AG20443 (cell line): Measurements from ENCODE around the gene PLOD3.

Experiments
- DNase-seq: peaks from one replicate; pipeline ENCODE4 v3.0.0; 2012; ENCODE audit warnings: low spot score, mixed read lengths

The PLOD3 gene

GRCh38 chr7:101239191-101239950 is 22.0 kb upstream of the PLOD3 start:
- no peak for DNase-seq

- DNase-seq, result no peak
Observed at GRCh38 chr7:101238226-101239182, 21.1 kb upstream of the PLOD3 start.

GRCh38 chr7:101237206-101238067 is 20.1 kb upstream of the PLOD3 start, which contains the start of gene CLDN15:
TSS of gene CLDN15 (minus strand) at chr7:101237802. CDS start at chr7:101237581, 221 bp downstream.
- DNase-seq, result peak; percentile 33

GRCh38 chr7:101236292-101236835 is 19.0 kb upstream of the PLOD3 start:
- no peak for DNase-seq

- no peak for DNase-seq
Observed at GRCh38 chr7:101235522-101235921, 18.1 kb upstream of the PLOD3 start.

GRCh38 chr7:101235050-101235449 is 17.7 kb upstream of the PLOD3 start:
- no peak for DNase-seq

GRCh38 chr7:101234636-101235035 is 17.3 kb upstream of the PLOD3 start:
- no peak for DNase-seq

GRCh38 chr7:101233907-101234547 is 16.6 kb upstream of the PLOD3 start:
- no peak for DNase-seq

- no peak for DNase-seq
Observed at GRCh38 chr7:101232141-101232850, 14.9 kb upstream of the PLOD3 start.

- no peak for DNase-seq
Observed at GRCh38 chr7:101231644-101232043, 14.3 kb upstream of the PLOD3 start.

- DNase-seq, result no peak
Observed at GRCh38 chr7:101226721-101227120, 9.3 kb upstream of the PLOD3 start.

GRCh38 chr7:101225650-101226049 is 8.3 kb upstream of the PLOD3 start:
- DNase-seq, result no peak

GRCh38 chr7:101223528-101223927 is 6.1 kb upstream of the PLOD3 start:
- no peak for DNase-seq

GRCh38 chr7:101222275-101222830 is 5.0 kb upstream of the PLOD3 start:
- DNase-seq, result no peak

- DNase-seq, result no peak
Observed at GRCh38 chr7:101220295-101220694, 2.9 kb upstream of the PLOD3 start.

- DNase-seq, result no peak
Observed at GRCh38 chr7:101218236-101219125, 1.1 kb upstream of the PLOD3 start.

- DNase-seq, result no peak
Observed at GRCh38 chr7:101216860-101217387, 457 bp downstream of the PLOD3 start.

GRCh38 chr7:101216001-101216859 is 1.2 kb downstream of the PLOD3 start:
- DNase-seq, result peak; percentile 47
